K562 (cell line): ENCODE results near the gene SEPTIN12. TPM values are rescaled to one million over a fixed set of nuclear protein-coding genes. Genes with fewer than 3 reads are reported as not detected.
A peak's percentile ranks its signal among the peaks of the same experiment; 100 is the strongest.

Source experiments
- ARHGAP35 ChIP-seq: fragments of 450-650 bp; IDR thresholded peaks from 2 replicates; pipeline ENCODE4 v1.6.1; 2018; ENCODE audit not compliant: partially characterized antibody
- polyA plus RNA-seq, 8 experiments: library from polyadenylated mRNA; depleted of rRNA in 4 of 8; stranded (reverse) in 5 of 8; unstranded in 3 of 8; fragments of >200 nt; fragmentation: Nextera tagmentation in 2 of 8; fragmentation: Illumina TruSeq in 1 of 8; extraction: Ambion mirVana in 2 of 8; extraction: Trizol in 1 of 8; gene quantifications; 2 replicates each; pipeline versions ENCODE4 v1.2.1 to v1.2.3, GENCODE V29; 2011 to 2014; ENCODE audit warnings: inconsistent platforms in 1 of 8, missing spikeins in 1 of 8
- total RNA-seq, 7 experiments: library from RNA; depleted of rRNA in 6 of 7; stranded (reverse); fragments of >200 nt in 6 of 7; fragmentation: Illumina TruSeq in 2 of 7; extraction: Trizol in 2 of 7; gene quantifications; 2 replicates each; pipeline versions ENCODE4 v1.2.1 to v1.2.3, GENCODE V29; 2011 to 2021; ENCODE audit warnings: low replicate concordance in 1 of 7
- TF ChIP-seq, protein P1 (sequence below), 2 experiments: fragments of 450-650 bp; IDR thresholded peaks; 2 replicates each; pipeline ENCODE4 v1.6.1; 2016; ENCODE audit warnings: mild to moderate bottlenecking in 2 of 2, borderline replicate concordance in 1 of 2, low read depth in 1 of 2, moderate library complexity in 1 of 2
- TF ChIP-seq, protein P2 (sequence below): fragments of 450-650 bp; conservative IDR thresholded peaks from 2 replicates; pipeline ENCODE4 v1.6.1; 2016; ENCODE audit warnings: missing genetic modification characterization, low read depth, mild to moderate bottlenecking, missing compliant biosample characterization, moderate library complexity
- TF ChIP-seq, protein P3 (sequence below): fragments of 450-650 bp; IDR thresholded peaks from 2 replicates; pipeline ENCODE4 v1.6.1; 2017; ENCODE audit warnings: mild to moderate bottlenecking, moderate library complexity
- TF ChIP-seq, protein P4 (sequence below): IDR thresholded peaks from 3 replicates; pipeline ENCODE4 v1.6.1; 2011; ENCODE audit warnings: borderline replicate concordance, mild to moderate bottlenecking, moderate library complexity; ENCODE audit not compliant: insufficient read length; ENCODE audit errors: extremely low read depth
- TF ChIP-seq, protein P5 (sequence below), 2 experiments: fragments of 450-650 bp; IDR thresholded peaks; 2 replicates each; pipeline ENCODE4 v1.6.1; 2018; ENCODE audit warnings: mild to moderate bottlenecking in 2 of 2, low read depth in 1 of 2; ENCODE audit not compliant: partially characterized antibody in 2 of 2

Gene SEPTIN12
- total and polyA plus RNA-seq, 9 of the 15 experiments (the other 6 are each of a cell fraction or from before 2014, with no cell fraction given), result not detected

DNA sequence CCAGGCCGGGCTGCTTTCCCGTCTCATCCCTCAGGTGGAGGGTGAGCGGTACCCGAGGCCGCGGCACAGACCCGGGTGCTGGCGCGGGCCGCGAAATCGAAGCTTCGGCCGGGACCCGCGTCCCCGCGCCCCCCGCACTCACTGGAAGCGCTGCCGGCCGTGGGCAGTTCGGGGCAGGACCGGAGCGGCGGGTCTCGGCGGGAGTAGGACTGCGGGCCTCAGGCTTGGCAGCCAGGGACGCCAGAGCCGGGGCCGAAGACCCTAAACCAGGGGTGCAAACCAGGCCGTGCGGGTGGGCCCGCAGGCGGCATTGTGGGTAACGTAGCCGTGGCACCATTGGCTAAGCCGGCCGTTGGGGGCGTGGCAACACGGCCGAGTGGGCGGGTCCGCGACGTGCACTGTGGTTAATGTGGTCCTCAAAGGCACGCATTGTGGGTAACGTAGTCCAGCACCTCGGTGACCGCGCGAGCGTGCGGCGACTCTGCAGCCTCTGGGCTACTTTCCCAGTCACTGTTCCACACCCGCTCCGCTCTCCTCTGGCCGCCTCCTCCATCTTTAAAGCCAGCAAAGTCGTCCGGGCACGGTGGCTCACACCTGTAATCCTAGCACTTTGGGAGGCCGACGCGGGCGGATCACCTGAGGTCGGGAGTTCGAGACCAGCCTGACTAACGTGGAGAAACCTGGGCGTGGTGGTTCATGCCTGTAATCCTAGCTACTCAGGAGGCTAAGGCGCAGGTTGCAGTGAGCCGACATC is 21.1 kb downstream of the SEPTIN12 start, which contains the start of gene ZNF500 (continued):
- TF ChIP-seq, protein P1, sequence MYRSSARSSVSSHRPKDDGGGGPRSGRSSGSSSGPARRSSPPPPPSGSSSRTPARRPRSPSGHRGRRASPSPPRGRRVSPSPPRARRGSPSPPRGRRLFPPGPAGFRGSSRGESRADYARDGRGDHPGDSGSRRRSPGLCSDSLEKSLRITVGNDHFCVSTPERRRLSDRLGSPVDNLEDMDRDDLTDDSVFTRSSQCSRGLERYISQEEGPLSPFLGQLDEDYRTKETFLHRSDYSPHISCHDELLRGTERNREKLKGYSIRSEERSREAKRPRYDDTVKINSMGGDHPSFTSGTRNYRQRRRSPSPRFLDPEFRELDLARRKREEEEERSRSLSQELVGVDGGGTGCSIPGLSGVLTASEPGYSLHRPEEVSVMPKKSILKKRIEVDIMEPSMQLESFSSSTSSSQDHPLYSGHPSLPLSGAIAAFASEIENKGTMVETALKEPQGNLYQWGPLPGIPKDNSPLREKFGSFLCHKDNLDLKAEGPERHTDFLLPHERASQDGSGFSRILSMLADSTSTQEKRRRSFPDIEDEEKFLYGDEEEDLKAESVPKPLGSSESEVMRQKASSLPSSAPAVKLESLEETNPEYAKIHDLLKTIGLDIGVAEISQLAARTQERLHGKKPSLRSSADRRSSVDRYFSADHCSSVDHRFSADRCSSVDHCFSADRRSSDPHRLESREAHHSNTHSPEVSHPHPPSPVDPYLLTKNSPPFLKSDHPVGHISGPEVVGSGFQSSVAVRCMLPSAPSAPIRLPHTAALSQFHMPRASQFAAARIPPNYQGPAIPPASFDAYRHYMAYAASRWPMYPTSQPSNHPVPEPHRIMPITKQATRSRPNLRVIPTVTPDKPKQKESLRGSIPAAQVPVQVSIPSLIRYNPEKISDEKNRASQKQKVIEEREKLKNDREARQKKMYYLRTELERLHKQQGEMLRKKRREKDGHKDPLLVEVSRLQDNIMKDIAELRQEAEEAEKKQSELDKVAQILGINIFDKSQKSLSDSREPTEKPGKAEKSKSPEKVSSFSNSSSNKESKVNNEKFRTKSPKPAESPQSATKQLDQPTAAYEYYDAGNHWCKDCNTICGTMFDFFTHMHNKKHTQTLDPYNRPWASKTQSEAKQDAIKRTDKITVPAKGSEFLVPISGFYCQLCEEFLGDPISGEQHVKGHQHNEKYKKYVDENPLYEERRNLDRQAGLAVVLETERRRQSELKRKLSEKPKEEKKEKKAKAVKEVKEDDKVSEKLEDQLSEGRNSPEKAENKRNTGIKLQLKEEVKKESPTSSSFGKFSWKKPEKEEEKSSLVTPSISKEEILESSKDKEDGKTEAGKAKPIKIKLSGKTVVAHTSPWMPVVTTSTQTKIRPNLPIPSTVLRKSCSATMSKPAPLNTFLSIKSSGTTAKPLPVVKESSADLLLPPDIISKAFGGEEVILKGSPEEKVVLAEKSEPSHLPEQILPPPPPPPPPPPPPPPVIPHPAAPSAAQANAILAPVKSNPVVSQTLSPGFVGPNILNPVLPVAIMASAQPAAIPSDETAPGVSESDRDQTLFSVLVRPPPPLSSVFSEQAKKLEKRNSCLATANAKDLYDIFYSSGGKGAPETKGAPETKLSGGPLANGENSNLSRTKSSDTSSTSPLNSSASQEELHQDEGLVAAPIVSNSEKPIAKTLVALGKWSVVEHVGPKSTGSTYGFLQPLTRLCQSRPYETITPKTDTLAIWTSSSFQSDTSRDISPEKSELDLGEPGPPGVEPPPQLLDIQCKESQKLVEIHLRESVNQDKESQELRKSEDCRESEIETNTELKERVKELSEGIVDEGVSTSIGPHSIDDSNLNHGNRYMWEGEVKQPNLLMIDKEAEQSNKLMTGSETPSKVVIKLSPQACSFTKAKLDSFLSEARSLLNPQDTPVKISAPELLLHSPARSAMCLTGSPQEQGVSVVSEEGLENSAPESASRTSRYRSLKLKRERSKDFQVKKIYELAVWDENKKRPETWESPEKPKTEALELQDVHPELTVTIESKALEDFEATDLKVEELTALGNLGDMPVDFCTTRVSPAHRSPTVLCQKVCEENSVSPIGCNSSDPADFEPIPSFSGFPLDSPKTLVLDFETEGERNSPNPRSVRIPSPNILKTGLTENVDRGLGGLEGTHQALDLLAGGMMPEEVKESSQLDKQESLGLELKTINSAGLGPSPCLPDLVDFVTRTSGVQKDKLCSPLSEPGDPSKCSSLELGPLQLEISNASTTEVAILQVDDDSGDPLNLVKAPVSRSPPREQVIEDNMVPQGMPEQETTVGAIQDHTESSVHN (IDR thresholded peaks at IDR 0.05; ENCODE audit: borderline replicate concordance in 1 of 2, low read depth in 1 of 2), result no peak
- TF ChIP-seq, protein P2, sequence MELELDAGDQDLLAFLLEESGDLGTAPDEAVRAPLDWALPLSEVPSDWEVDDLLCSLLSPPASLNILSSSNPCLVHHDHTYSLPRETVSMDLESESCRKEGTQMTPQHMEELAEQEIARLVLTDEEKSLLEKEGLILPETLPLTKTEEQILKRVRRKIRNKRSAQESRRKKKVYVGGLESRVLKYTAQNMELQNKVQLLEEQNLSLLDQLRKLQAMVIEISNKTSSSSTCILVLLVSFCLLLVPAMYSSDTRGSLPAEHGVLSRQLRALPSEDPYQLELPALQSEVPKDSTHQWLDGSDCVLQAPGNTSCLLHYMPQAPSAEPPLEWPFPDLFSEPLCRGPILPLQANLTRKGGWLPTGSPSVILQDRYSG (tag), result no peak
- TF ChIP-seq, protein P3, sequence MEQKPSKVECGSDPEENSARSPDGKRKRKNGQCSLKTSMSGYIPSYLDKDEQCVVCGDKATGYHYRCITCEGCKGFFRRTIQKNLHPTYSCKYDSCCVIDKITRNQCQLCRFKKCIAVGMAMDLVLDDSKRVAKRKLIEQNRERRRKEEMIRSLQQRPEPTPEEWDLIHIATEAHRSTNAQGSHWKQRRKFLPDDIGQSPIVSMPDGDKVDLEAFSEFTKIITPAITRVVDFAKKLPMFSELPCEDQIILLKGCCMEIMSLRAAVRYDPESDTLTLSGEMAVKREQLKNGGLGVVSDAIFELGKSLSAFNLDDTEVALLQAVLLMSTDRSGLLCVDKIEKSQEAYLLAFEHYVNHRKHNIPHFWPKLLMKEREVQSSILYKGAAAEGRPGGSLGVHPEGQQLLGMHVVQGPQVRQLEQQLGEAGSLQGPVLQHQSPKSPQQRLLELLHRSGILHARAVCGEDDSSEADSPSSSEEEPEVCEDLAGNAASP, result no peak
- TF ChIP-seq, protein P4, sequence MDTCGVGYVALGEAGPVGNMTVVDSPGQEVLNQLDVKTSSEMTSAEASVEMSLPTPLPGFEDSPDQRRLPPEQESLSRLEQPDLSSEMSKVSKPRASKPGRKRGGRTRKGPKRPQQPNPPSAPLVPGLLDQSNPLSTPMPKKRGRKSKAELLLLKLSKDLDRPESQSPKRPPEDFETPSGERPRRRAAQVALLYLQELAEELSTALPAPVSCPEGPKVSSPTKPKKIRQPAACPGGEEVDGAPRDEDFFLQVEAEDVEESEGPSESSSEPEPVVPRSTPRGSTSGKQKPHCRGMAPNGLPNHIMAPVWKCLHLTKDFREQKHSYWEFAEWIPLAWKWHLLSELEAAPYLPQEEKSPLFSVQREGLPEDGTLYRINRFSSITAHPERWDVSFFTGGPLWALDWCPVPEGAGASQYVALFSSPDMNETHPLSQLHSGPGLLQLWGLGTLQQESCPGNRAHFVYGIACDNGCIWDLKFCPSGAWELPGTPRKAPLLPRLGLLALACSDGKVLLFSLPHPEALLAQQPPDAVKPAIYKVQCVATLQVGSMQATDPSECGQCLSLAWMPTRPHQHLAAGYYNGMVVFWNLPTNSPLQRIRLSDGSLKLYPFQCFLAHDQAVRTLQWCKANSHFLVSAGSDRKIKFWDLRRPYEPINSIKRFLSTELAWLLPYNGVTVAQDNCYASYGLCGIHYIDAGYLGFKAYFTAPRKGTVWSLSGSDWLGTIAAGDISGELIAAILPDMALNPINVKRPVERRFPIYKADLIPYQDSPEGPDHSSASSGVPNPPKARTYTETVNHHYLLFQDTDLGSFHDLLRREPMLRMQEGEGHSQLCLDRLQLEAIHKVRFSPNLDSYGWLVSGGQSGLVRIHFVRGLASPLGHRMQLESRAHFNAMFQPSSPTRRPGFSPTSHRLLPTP, result no peak
- TF ChIP-seq, protein P5, sequence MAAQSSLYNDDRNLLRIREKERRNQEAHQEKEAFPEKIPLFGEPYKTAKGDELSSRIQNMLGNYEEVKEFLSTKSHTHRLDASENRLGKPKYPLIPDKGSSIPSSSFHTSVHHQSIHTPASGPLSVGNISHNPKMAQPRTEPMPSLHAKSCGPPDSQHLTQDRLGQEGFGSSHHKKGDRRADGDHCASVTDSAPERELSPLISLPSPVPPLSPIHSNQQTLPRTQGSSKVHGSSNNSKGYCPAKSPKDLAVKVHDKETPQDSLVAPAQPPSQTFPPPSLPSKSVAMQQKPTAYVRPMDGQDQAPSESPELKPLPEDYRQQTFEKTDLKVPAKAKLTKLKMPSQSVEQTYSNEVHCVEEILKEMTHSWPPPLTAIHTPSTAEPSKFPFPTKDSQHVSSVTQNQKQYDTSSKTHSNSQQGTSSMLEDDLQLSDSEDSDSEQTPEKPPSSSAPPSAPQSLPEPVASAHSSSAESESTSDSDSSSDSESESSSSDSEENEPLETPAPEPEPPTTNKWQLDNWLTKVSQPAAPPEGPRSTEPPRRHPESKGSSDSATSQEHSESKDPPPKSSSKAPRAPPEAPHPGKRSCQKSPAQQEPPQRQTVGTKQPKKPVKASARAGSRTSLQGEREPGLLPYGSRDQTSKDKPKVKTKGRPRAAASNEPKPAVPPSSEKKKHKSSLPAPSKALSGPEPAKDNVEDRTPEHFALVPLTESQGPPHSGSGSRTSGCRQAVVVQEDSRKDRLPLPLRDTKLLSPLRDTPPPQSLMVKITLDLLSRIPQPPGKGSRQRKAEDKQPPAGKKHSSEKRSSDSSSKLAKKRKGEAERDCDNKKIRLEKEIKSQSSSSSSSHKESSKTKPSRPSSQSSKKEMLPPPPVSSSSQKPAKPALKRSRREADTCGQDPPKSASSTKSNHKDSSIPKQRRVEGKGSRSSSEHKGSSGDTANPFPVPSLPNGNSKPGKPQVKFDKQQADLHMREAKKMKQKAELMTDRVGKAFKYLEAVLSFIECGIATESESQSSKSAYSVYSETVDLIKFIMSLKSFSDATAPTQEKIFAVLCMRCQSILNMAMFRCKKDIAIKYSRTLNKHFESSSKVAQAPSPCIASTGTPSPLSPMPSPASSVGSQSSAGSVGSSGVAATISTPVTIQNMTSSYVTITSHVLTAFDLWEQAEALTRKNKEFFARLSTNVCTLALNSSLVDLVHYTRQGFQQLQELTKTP (IDR thresholded peaks at IDR 0.05; ENCODE audit: low read depth in 1 of 2, partially characterized antibody in 2 of 2), result peak in 1 of 2 experiments; percentile 96
- no peak for TF ChIP-seq ARHGAP35
